AG04450 (cell line): ENCODE data around the gene CDH26. TPM values are rescaled to one million over a fixed set of nuclear protein-coding genes. Genes with fewer than 3 reads are reported as not detected.
"Not testable (repeated sequence)": the region's sequence is repeated elsewhere in the genome, so short reads cannot be mapped to it uniquely, and the experiment has no call there.

Experiments used
- CTCF ChIA-PET: fragments of 300-600, 350-600 bp; formaldehyde crosslinking; extraction: SDS; loops from one replicate; lab custom pipeline; 2022; ENCODE audit warnings: antibody characterized with exemption, inconsistent platforms; lab: Charles Lee
- POLR2A ChIA-PET: fragments of 350-600 bp; formaldehyde crosslinking; extraction: SDS; loops from one replicate; lab custom pipeline; 2021; ENCODE audit warnings: antibody characterized with exemption, inconsistent platforms; lab: Yijun Ruan, JAX
- DNase-seq: peaks from one replicate; pipeline ENCODE4 v3.0.0-alpha.2; 2011; ENCODE audit warnings: low read depth, low spot score
- H3K27ac ChIP-seq: one replicate; pipeline ENCODE4 v1.5.1; 2012; ENCODE audit warnings: low read depth, low read length, control low read depth
- H3K27me3 ChIP-seq: one replicate; pipeline ENCODE4 v1.6.0; 2012; ENCODE audit warnings: low read length; ENCODE audit not compliant: control insufficient read depth, insufficient read depth
- H3K4me3 ChIP-seq: 2 replicates; pipeline ENCODE4 v1.5.1; 2011; ENCODE audit warnings: mild to moderate bottlenecking, low read depth, low read length, control low read depth
- H3K9me3 ChIP-seq: 2 replicates; pipeline ENCODE4 v1.5.1; 2012; ENCODE audit warnings: low read length; ENCODE audit not compliant: control insufficient read depth, insufficient read depth
- polyA plus RNA-seq: library from polyadenylated mRNA; depleted of rRNA; stranded (reverse); fragments of >200 nt; gene quantifications from 2 replicates; pipeline ENCODE4 v1.2.3, GENCODE V29; 2011
- TF ChIP-seq, protein P1 (sequence below): IDR thresholded peaks from 2 replicates; pipeline ENCODE4 v1.5.1; 2011; ENCODE audit warnings: low read depth, low read length, control low read depth, inconsistent platforms

CDH26 gene
- polyA plus RNA-seq, 1 experiment = 0.10 TPM

DNA sequence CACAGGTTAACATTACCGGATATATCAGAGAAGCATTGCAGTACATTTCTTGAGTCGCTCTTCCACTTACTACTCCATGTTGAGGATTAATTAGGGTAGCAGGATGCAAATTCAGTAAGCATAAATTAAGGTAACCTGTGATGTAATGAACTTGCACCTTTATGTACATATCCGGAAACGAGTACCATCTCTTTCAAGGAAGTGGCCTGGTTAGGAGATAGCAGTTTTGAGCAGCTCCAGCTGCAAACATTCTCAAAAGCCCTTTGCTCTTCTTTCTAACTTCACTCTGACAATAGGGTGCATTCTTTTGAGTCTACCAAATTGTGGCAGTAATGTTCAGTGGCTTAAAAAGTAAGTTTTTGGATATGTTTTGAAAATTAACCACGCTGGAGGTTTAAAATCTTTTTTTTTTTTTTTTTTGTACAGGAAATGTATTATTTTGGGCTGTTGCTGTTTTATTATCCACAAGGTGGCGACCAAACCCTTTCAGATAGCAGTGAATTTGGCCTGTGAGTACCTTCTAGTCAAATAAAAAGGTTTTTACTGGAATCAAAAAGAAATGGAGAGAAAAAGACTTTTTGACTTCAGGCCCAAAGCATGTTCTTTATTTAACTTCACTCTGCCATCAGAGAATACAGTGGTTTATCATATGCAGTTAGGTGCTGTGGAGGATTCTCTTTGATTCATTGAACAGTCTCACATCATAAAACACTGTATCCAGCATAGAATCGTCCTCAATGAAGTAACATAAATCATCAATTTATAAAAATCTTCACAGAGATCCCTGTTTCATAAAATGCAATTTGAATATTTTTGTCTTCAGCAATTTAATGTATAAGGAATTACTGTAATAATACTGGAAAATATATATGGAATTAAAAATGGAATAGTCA, 9.1 kb upstream of the CDH26 start:
- DNase-seq = peak; percentile 45
- TF ChIP-seq, protein P1, sequence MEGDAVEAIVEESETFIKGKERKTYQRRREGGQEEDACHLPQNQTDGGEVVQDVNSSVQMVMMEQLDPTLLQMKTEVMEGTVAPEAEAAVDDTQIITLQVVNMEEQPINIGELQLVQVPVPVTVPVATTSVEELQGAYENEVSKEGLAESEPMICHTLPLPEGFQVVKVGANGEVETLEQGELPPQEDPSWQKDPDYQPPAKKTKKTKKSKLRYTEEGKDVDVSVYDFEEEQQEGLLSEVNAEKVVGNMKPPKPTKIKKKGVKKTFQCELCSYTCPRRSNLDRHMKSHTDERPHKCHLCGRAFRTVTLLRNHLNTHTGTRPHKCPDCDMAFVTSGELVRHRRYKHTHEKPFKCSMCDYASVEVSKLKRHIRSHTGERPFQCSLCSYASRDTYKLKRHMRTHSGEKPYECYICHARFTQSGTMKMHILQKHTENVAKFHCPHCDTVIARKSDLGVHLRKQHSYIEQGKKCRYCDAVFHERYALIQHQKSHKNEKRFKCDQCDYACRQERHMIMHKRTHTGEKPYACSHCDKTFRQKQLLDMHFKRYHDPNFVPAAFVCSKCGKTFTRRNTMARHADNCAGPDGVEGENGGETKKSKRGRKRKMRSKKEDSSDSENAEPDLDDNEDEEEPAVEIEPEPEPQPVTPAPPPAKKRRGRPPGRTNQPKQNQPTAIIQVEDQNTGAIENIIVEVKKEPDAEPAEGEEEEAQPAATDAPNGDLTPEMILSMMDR = peak; percentile 73
- Histone ChIP-seq H3K27ac (no peak overlapping the region), H3K27me3 (no peaks in the 10 kb centered on the region), H3K4me3 (no peak overlapping the region), H3K9me3 (no peaks in the 10 kb centered on the region)
- ChIA-PET POLR2A (no interaction called here), CTCF (interaction anchor here (0.7 to 2.4 kb wide), 10 partner anchors 9 to 263 kb away, joined by 3 to 18 read pairs (median 4); partner anchors contain the start of genes CDH26, FAM217B, PPP1R3D and SYCP2)

GRCh38 chr20:59949911-59950310, 8.3 kb upstream of the CDH26 start:
- DNase-seq = no peak
- ChIA-PET POLR2A (no interaction called here), CTCF (interaction anchor here (0.7 to 3.2 kb wide), 13 partner anchors 8 to 1279 kb away, joined by 3 to 18 read pairs (median 4); partner anchors contain the start of genes CDH26 and SYCP2)
- H3K9me3 ChIP-seq = no peaks in the 10 kb centered on the region
- H3K27me3 ChIP-seq = no peaks in the 10 kb centered on the region
- no peak overlapping the region for H3K4me3 ChIP-seq
- TF ChIP-seq, protein P1 = no peak
- no peak overlapping the region for H3K27ac ChIP-seq

DNA sequence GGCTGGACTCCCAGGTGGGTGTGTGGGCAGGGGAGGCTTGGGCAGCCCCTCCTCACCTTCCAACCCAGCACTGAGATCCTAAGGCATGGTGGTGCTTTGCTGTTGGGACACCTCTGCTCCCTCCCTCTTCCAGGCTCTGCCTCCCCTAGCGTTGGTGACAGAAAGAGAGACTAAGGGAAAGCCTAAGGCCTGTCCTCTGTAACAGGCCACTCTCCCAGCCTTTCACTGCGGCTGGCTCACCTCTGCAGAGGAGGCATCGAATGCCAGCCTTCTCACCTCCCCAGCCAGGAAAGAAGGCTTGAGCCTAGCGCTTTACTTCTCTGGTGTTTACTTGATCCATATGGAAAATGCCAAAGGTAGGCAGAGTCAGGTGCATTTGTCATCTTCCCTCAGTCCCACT, 3.5 kb upstream of the CDH26 start:
- ChIA-PET POLR2A (no interaction called here), CTCF (interaction anchor here (1.4 to 2.0 kb wide), 2 partner anchors 8 to 20 kb away, joined by 8 to 9 read pairs; no protein-coding TSS in a partner anchor)
- Histone ChIP-seq H3K27ac (no peak overlapping the region), H3K27me3 (no peaks in the 10 kb centered on the region), H3K9me3 (no peaks in the 10 kb centered on the region), H3K4me3 (no peak overlapping the region)
- TF ChIP-seq, protein P1 = no peak
- DNase-seq = no peak

- H3K9me3 ChIP-seq = no peaks in the 10 kb centered on the region
- ChIA-PET POLR2A (no interaction called here), CTCF (interaction anchor here (1.3 to 2.0 kb wide), 3 partner anchors 9 to 102 kb away, joined by 3 to 9 read pairs (median 3); no protein-coding TSS in a partner anchor)
- no peak overlapping the region for H3K27ac ChIP-seq
- no peaks in the 10 kb centered on the region for H3K27me3 ChIP-seq
- no peak overlapping the region for H3K4me3 ChIP-seq
- TF ChIP-seq, protein P1 = no peak
- no peak for DNase-seq
Observed at GRCh38 chr20:59955131-59955796, 3.0 kb upstream of the CDH26 start.

DNA sequence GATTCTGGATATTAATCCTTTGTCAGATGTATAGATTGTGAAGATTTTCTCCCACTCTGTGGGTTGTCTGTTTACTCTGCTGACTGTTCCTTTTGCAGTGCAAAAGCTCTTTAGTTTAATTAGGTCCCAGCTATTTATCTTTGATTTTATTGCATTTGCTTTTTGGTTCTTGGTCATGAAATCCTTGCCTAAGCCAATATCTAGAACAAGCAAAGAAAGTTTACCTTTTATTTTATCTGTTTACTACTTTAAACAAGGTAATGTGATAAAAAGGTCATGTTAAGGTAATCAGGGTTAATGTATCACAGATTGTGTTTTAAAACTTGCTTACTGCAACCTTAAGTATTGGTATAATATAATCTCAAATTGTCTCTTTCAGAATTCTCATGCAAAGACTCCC, 655 bp upstream of the CDH26 start:
- H3K9me3 ChIP-seq, DNase-seq, POLR2A ChIA-PET, H3K27me3 ChIP-seq, H3K4me3 ChIP-seq, H3K27ac ChIP-seq: not testable (repeated sequence)
- CTCF ChIA-PET = interaction anchor here (0.7 to 1.1 kb wide), 3 partner anchors 8 to 154 kb away, joined by 3 to 4 read pairs (median 3); no protein-coding TSS in a partner anchor
